ENCODE measurements around the gene PLXND1.

Gene PLXND1

GRCh38 chr3:129530821-129531220 is 75.7 kb downstream of the PLXND1 start:
- intact Hi-C loops (cut with DNase I; ENCODE audit: low total_unique reads), result no loop called here
- Histone ChIP-seq H3K27me3 (no peaks in the 10 kb centered on the region), H3K36me3 (no peaks in the 10 kb centered on the region), H3K4me3 (no peak overlapping the region), H3K9me3 (no peaks in the 10 kb centered on the region), H3K27ac (no peak overlapping the region), H3K4me1 (peaks cover 0 to 16% (median 8%) of the 10 kb centered on the region in 4 donors)
- no peak for TF ChIP-seq CTCF (IDR thresholded peaks at IDR 0.05)
- no peak for DNase-seq

DNA sequence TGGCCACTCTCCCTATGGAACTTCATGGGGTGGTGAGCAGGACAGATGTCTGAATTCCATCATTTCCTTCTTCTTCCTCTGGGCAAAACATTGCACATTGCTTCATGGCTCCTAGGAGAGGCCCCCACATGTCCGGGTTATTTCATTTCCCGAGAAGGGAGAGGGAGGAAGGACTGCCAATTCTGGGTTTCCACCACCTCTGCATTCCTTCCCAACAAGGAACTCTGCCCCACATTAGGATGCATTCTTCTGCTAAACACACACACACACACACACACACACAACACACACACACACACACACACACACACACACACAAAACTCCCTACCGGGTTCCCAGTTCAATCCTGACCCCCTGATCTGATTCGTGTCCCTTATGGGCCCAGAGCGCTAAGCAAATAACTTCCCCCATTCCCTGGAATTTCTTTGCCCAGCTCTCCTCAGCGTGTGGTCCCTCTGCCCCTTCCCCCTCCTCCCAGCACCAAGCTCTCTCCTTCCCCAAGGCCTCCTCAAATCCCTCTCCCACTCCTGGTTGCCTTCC is 76.2 kb downstream of the PLXND1 start:
- no peak for TF ChIP-seq CTCF (IDR thresholded peaks at IDR 0.05)
- Histone ChIP-seq H3K27ac (no peak overlapping the region), H3K9me3 (no peaks in the 10 kb centered on the region), H3K4me1 (peaks cover 0 to 11% (median 6%) of the 10 kb centered on the region in 4 donors), H3K36me3 (no peaks in the 10 kb centered on the region), H3K27me3 (no peaks in the 10 kb centered on the region), H3K4me3 (no peak overlapping the region)
- no peak for DNase-seq
- intact Hi-C loops (cut with DNase I; ENCODE audit: low total_unique reads), result no loop called here

DNA sequence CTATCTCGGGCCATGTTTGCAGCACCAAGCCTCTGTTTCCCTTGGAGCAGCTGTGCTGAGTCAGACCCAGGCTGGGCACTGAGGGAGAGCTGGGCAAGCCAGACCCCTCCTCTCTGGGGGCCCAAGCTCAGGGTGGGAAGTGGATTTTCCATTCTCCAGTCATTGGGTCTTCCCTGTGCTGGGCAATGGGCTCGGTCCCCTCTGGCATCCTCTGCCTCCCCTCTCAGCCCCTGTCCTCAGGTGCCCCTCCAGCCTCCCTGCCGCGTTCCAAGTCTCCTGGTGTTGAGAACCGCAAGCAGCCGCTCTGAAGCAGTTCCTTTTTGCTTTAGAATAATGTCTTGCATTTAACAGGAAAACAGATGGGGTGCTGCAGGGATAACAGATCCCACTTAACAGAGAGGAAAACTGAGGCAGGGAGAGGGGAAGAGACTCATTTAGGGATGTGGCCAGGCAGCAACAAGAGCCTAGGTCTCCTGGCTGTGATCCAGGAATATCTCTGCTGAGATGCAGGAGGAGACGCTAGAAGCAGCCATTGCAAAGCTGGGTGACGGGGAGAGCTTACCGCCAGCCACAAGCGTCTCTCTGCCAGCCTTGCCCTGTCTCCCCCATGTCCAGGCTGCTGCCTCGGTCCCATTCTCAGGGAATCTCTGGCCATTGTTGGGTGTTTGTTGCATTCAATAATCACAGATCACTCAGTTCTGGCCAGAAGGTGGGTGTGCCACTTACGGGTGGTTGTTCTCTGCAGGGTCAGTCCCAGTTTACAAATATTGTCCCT is 76.9 kb downstream of the PLXND1 start:
- peaks cover 0 to 10% (median 5%) of the 10 kb centered on the region in 4 donors for H3K4me1 ChIP-seq
- TF ChIP-seq CTCF (IDR thresholded peaks at IDR 0.05), result no peak
- H3K36me3 ChIP-seq, result no peaks in the 10 kb centered on the region
- no peak overlapping the region for H3K27ac ChIP-seq
- H3K4me3 ChIP-seq, result no peak overlapping the region
- no peaks in the 10 kb centered on the region for H3K9me3 ChIP-seq
- H3K27me3 ChIP-seq, result no peaks in the 10 kb centered on the region
- intact Hi-C loops (cut with DNase I; ENCODE audit: low total_unique reads), result no loop called here
- DNase-seq, result no peak

DNA sequence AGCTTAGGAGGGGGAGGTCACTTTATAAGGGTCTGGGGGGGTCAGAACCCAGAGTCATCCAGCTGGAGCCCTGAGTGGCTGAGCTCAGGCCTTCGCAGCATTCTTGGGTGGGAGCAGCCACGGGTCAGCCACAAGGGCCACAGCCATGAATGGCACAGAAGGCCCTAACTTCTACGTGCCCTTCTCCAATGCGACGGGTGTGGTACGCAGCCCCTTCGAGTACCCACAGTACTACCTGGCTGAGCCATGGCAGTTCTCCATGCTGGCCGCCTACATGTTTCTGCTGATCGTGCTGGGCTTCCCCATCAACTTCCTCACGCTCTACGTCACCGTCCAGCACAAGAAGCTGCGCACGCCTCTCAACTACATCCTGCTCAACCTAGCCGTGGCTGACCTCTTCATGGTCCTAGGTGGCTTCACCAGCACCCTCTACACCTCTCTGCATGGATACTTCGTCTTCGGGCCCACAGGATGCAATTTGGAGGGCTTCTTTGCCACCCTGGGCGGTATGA is 77.8 kb downstream of the PLXND1 start, which contains the start of gene RHO:
Gene RHO, plus strand, starts transcription at position 51 of the 512 bp plus-strand sequence. Its CDS starts 95 bp downstream, at position 146.
- DNase-seq, result no peak
- intact Hi-C loops (cut with DNase I; ENCODE audit: low total_unique reads), result no loop called here
- Histone ChIP-seq H3K4me1 (peaks cover 0 to 10% (median 5%) of the 10 kb centered on the region in 4 donors), H3K9me3 (no peaks in the 10 kb centered on the region), H3K4me3 (no peak within 1 kb of the TSS), H3K36me3 (no peaks in the 10 kb centered on the region), H3K27me3 (no peaks in the 10 kb centered on the region), H3K27ac (no peak within 1 kb of the TSS)
- no peak for TF ChIP-seq CTCF (IDR thresholded peaks at IDR 0.05)

DNA sequence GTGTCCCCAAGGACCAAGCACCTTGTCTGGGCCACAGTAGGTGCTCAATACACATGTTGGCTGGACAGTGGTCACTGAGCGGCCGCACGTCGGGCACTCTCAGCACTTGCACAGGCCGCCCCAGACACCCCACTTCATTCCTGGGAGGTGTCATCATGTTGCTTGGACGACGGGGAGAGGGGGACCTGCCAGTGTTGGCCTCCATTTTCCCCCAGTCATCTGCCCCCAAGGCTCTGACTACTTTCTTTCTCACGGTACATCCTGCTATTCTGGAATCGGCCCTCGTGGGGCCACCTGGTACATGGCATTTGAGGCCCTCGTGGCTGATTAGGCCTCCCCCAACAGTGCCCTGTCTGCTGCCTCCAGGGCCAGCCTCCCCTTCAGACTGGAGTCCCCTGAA is 79.2 kb downstream of the PLXND1 start:
- Histone ChIP-seq H3K27me3 (no peaks in the 10 kb centered on the region), H3K4me1 (peaks cover 0 to 10% (median 5%) of the 10 kb centered on the region in 4 donors), H3K36me3 (no peaks in the 10 kb centered on the region), H3K4me3 (no peak overlapping the region), H3K9me3 (no peaks in the 10 kb centered on the region), H3K27ac (no peak overlapping the region)
- TF ChIP-seq CTCF (IDR thresholded peaks at IDR 0.05), result no peak
- DNase-seq, result no peak
- intact Hi-C loops (cut with DNase I; ENCODE audit: low total_unique reads), result no loop called here
